IPS-15b (cell line): ENCODE results near the gene ETFRF1.

ENCODE experiments used
- H3K27me3 ChIP-seq: one replicate; pipeline ENCODE4 v1.6.1; 2013; ENCODE audit warnings: low read length; ENCODE audit not compliant: control insufficient read depth, insufficient read depth
- H3K36me3 ChIP-seq: one replicate; pipeline ENCODE4 v1.6.1; 2013; ENCODE audit warnings: low read length; ENCODE audit not compliant: control insufficient read depth, insufficient read depth
- H3K4me1 ChIP-seq: one replicate; pipeline ENCODE4 v1.6.1; 2013; ENCODE audit warnings: mild to moderate bottlenecking, low read length; ENCODE audit not compliant: control insufficient read depth, insufficient read depth
- H3K4me3 ChIP-seq: one replicate; pipeline ENCODE4 v1.5.1; 2013; ENCODE audit warnings: low read depth, low read length
- H3K9ac ChIP-seq: one replicate; pipeline ENCODE4 v1.6.1; 2013; ENCODE audit warnings: low read depth, mild to moderate bottlenecking, low read length
- H3K9me3 ChIP-seq: one replicate; pipeline ENCODE4 v1.6.1; 2013; ENCODE audit warnings: mild to moderate bottlenecking, low read length; ENCODE audit not compliant: control insufficient read depth, insufficient read depth

ETFRF1 gene

GRCh38 chr12:25187781-25188180, 7.3 kb upstream of the ETFRF1 start:
- Histone ChIP-seq H3K9me3 (no peaks in the 10 kb centered on the region), H3K27me3 (no peaks in the 10 kb centered on the region), H3K9ac (no peak overlapping the region), H3K4me3 (no peak overlapping the region), H3K36me3 (no peaks in the 10 kb centered on the region), H3K4me1 (no peaks in the 10 kb centered on the region)

GRCh38 chr12:25189656-25190055, 5.4 kb upstream of the ETFRF1 start:
- Histone ChIP-seq H3K4me1 (no peaks in the 10 kb centered on the region), H3K27me3 (no peaks in the 10 kb centered on the region), H3K9ac (no peak overlapping the region), H3K36me3 (no peaks in the 10 kb centered on the region), H3K4me3 (no peak overlapping the region), H3K9me3 (no peaks in the 10 kb centered on the region)

- H3K9me3 ChIP-seq = no peaks in the 10 kb centered on the region
- no peaks in the 10 kb centered on the region for H3K4me1 ChIP-seq
- no peaks in the 10 kb centered on the region for H3K36me3 ChIP-seq
- no peak overlapping the region for H3K9ac ChIP-seq
- no peaks in the 10 kb centered on the region for H3K27me3 ChIP-seq
- H3K4me3 ChIP-seq = no peak overlapping the region
Observed at GRCh38 chr12:25190793-25191192, 4.2 kb upstream of the ETFRF1 start.

GRCh38 chr12:25194214-25194613, 823 bp upstream of the ETFRF1 start:
- no peaks in the 10 kb centered on the region for H3K27me3 ChIP-seq
- H3K36me3 ChIP-seq = no peaks in the 10 kb centered on the region
- peak overlapping the region; percentile 99 for H3K4me3 ChIP-seq
- H3K4me1 ChIP-seq = peaks cover 2% of the 10 kb centered on the region
- no peaks in the 10 kb centered on the region for H3K9me3 ChIP-seq
- H3K9ac ChIP-seq = no peak overlapping the region

- H3K27me3 ChIP-seq = no peaks in the 10 kb centered on the region
- H3K36me3 ChIP-seq = no peaks in the 10 kb centered on the region
- no peak overlapping the region for H3K9ac ChIP-seq
- peaks cover 2% of the 10 kb centered on the region for H3K4me1 ChIP-seq
- H3K9me3 ChIP-seq = no peaks in the 10 kb centered on the region
- H3K4me3 ChIP-seq = peak overlapping the region; percentile 99
Observed at GRCh38 chr12:25194722-25195055, 348 bp upstream of the ETFRF1 start.

- Histone ChIP-seq H3K36me3 (no peaks in the 10 kb centered on the region), H3K27me3 (no peaks in the 10 kb centered on the region), H3K4me3 (no peak overlapping the region), H3K9ac (no peak overlapping the region), H3K9me3 (no peaks in the 10 kb centered on the region), H3K4me1 (peaks cover 2% of the 10 kb centered on the region)
Observed at GRCh38 chr12:25197608-25198007, 2.6 kb downstream of the ETFRF1 start.

- Histone ChIP-seq H3K27me3 (no peaks in the 10 kb centered on the region), H3K36me3 (no peaks in the 10 kb centered on the region), H3K4me1 (peaks cover 2% of the 10 kb centered on the region), H3K4me3 (no peak overlapping the region), H3K9me3 (no peaks in the 10 kb centered on the region), H3K9ac (no peak overlapping the region)
Observed at GRCh38 chr12:25200703-25201102, 5.7 kb downstream of the ETFRF1 start.

GRCh38 chr12:25202137-25202536, 7.1 kb downstream of the ETFRF1 start:
- Histone ChIP-seq H3K9ac (no peak overlapping the region), H3K9me3 (no peaks in the 10 kb centered on the region), H3K27me3 (no peaks in the 10 kb centered on the region), H3K36me3 (no peaks in the 10 kb centered on the region), H3K4me3 (no peak overlapping the region), H3K4me1 (no peaks in the 10 kb centered on the region)

GRCh38 chr12:25207411-25207810, 12.4 kb downstream of the ETFRF1 start:
- Histone ChIP-seq H3K9me3 (no peaks in the 10 kb centered on the region), H3K4me3 (no peak overlapping the region), H3K4me1 (no peaks in the 10 kb centered on the region), H3K9ac (no peak overlapping the region), H3K36me3 (no peaks in the 10 kb centered on the region), H3K27me3 (no peaks in the 10 kb centered on the region)

GRCh38 chr12:25207846-25208245, 12.8 kb downstream of the ETFRF1 start:
- H3K4me1 ChIP-seq = no peaks in the 10 kb centered on the region
- H3K9me3 ChIP-seq = no peaks in the 10 kb centered on the region
- no peak overlapping the region for H3K9ac ChIP-seq
- no peak overlapping the region for H3K4me3 ChIP-seq
- no peaks in the 10 kb centered on the region for H3K27me3 ChIP-seq
- no peaks in the 10 kb centered on the region for H3K36me3 ChIP-seq

GRCh38 chr12:25208554-25208953, 13.5 kb downstream of the ETFRF1 start:
- H3K9me3 ChIP-seq = no peaks in the 10 kb centered on the region
- H3K4me1 ChIP-seq = no peaks in the 10 kb centered on the region
- no peaks in the 10 kb centered on the region for H3K36me3 ChIP-seq
- no peak overlapping the region for H3K9ac ChIP-seq
- H3K27me3 ChIP-seq = no peaks in the 10 kb centered on the region
- no peak overlapping the region for H3K4me3 ChIP-seq

GRCh38 chr12:25213338-25213737, 18.3 kb downstream of the ETFRF1 start:
- H3K4me1 ChIP-seq = no peaks in the 10 kb centered on the region
- H3K9me3 ChIP-seq = no peaks in the 10 kb centered on the region
- no peaks in the 10 kb centered on the region for H3K36me3 ChIP-seq
- no peak overlapping the region for H3K9ac ChIP-seq
- H3K27me3 ChIP-seq = no peaks in the 10 kb centered on the region
- H3K4me3 ChIP-seq = no peak overlapping the region

GRCh38 chr12:25236190-25236589, 41.2 kb downstream of the ETFRF1 start:
- no peaks in the 10 kb centered on the region for H3K9me3 ChIP-seq
- no peaks in the 10 kb centered on the region for H3K27me3 ChIP-seq
- no peaks in the 10 kb centered on the region for H3K4me1 ChIP-seq
- H3K4me3 ChIP-seq = no peak overlapping the region
- H3K36me3 ChIP-seq = peaks cover 3% of the 10 kb centered on the region
- H3K9ac ChIP-seq = no peak overlapping the region
